SK-N-MC (cell line): Measurements from ENCODE around the gene CD244.

ENCODE experiments used
- EZH2 ChIP-seq: fragments of 200-600 bp; sonication (generic); IDR thresholded peaks from one replicate; pipeline ENCODE4 v1.6.1; 2017; ENCODE audit warnings: antibody characterized with exemption
- FOXP2 ChIP-seq: optimal IDR thresholded peaks from 2 replicates; pipeline ENCODE3; 2011; ENCODE audit warnings: mild to moderate bottlenecking, moderate library complexity; ENCODE audit not compliant: insufficient read depth; ENCODE audit errors: extremely low read length, control extremely low read depth
- POLR2AphosphoS5 ChIP-seq: IDR thresholded peaks from 2 replicates; pipeline ENCODE4 v1.6.1; 2012; ENCODE audit warnings: mild to moderate bottlenecking, low read depth, low read length, borderline replicate concordance

DNA sequence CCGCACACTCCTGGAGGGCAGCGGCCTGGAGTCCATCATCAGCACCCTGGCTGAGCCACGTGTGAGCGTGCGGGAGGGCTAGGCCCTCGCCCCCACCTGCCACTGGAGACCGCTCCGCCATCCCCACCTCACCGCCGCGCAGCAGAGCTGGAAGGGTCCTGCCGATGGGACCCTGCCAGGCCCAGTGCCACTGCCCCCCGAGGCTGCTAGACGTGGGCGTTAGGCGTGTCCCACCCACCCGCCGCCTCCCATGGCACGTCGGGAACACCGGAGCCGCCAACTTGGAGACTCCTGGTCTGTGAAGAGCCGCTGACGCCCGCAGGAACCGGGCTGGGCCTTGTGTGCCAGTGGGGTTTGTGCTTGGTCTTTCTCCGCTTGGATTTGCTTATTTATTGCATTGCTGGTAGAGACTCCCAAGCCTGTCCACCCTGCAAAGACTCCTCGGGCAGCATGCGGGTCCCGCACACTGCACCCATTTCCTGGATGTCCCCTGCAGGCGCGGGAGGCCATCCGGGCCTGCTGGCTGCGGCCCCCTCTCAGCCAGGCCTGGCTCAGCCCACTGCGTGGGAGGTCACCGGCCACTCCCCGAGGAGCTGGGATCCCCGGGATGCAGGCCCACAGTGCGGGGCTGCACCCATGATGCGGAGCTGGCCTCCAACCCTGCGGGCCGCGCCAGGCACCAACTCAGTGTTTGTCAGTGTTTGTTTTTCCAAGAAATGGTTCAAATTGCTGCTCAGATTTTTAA is 60.7 kb downstream of the CD244 start:
- TF ChIP-seq POLR2AphosphoS5 (no peak), EZH2 (no peak), FOXP2 (no peak)
